K562 (cell line): ENCODE results near the gene PMF1. TPM values are rescaled to one million over a fixed set of nuclear protein-coding genes. Genes with fewer than 3 reads are reported as not detected.
A peak's percentile ranks its signal among the peaks of the same experiment; 100 is the strongest.

ENCODE experiments used
- BRF2 ChIP-seq: IDR thresholded peaks from 3 replicates; pipeline ENCODE4 v1.6.1; 2011; ENCODE audit warnings: borderline replicate concordance, mild to moderate bottlenecking; ENCODE audit not compliant: insufficient read length, insufficient read depth
- CBX1 ChIP-seq: sonication (generic); IDR thresholded peaks from 2 replicates; pipeline ENCODE4 v1.6.1; 2016; ENCODE audit warnings: antibody characterized with exemption, low read depth, mild to moderate bottlenecking
- ELF1 ChIP-seq: fragments of 200-800 bp; sonication (Bioruptor generic); IDR thresholded peaks from 2 replicates; pipeline ENCODE4 v1.6.1; 2016; ENCODE audit warnings: missing genetic modification characterization, missing compliant biosample characterization
- FOXA1 ChIP-seq: fragments of 450-650 bp; IDR thresholded peaks from 2 replicates; pipeline ENCODE4 v1.6.1; 2016; ENCODE audit warnings: mild to moderate bottlenecking, borderline replicate concordance
- ILF3 ChIP-seq: fragments of 450-650 bp; IDR thresholded peaks from 2 replicates; pipeline ENCODE4 v1.6.1; 2018; ENCODE audit warnings: antibody characterized with exemption, mild to moderate bottlenecking, moderate library complexity, borderline replicate concordance
- NCOA4 ChIP-seq: fragments of 450-650 bp; IDR thresholded peaks from 2 replicates; pipeline ENCODE4 v1.6.1; 2018; ENCODE audit warnings: mild to moderate bottlenecking; ENCODE audit not compliant: partially characterized antibody
- NFE2L1 ChIP-seq: fragments of 450-650 bp; IDR thresholded peaks from 2 replicates; pipeline ENCODE4 v1.6.1; 2016; ENCODE audit warnings: missing genetic modification characterization, low read depth, mild to moderate bottlenecking, missing compliant biosample characterization, moderate library complexity, borderline replicate concordance
- PRPF4 ChIP-seq: fragments of 200-400 bp; formaldehyde crosslinking; IDR thresholded peaks from one replicate; pipeline ENCODE4 v1.6.1; 2017; ENCODE audit warnings: low read length, low read depth, mild to moderate bottlenecking; ENCODE audit not compliant: insufficient read depth, poor library complexity, severe bottlenecking
- RAD51 ChIP-seq: fragments of 450-650 bp; IDR thresholded peaks from 2 replicates; pipeline ENCODE4 v1.7.1; 2016; ENCODE audit warnings: low read depth, mild to moderate bottlenecking, borderline replicate concordance
- RBFOX2 ChIP-seq: fragments of 200-400 bp; formaldehyde crosslinking; IDR thresholded peaks from 2 replicates; pipeline ENCODE4 v1.6.1; 2017; ENCODE audit warnings: low read depth, mild to moderate bottlenecking, low read length, moderate library complexity
- SMC3 ChIP-seq: conservative IDR thresholded peaks from 2 replicates; pipeline ENCODE4 v1.6.1; 2011; ENCODE audit warnings: low read depth, low read length, improper control_type of control experiment; ENCODE audit not compliant: insufficient read depth
- SRF ChIP-seq, 2 experiments: fragments of 250-450, 450-650 bp in 1 of 2; sonication (Bioruptor Pico) in 1 of 2; sonication (generic) in 1 of 2; formaldehyde crosslinking; IDR thresholded peaks; 2 replicates each; pipeline versions ENCODE4 v1.5.0 to v1.5.1; 2020 to 2022; ENCODE audit warnings: mild to moderate bottlenecking in 1 of 2, missing genetic modification reagents in 1 of 2
- ZBTB2 ChIP-seq: fragments of 450-650 bp; IDR thresholded peaks from 2 replicates; pipeline ENCODE4 v1.6.1; 2016; ENCODE audit warnings: antibody characterized with exemption
- ZNF3 ChIP-seq: fragments of 250-450 bp; sonication (Bioruptor Pico); IDR thresholded peaks from 2 replicates; pipeline ENCODE4 v1.5.0; 2021; ENCODE audit warnings: mild to moderate bottlenecking, moderate library complexity
- ZNF324 ChIP-seq: fragments of 250-450 bp; sonication (Bioruptor Pico); IDR thresholded peaks from 2 replicates; pipeline ENCODE4 v1.4.0; 2020; ENCODE audit warnings: mild to moderate bottlenecking
- ZNF395 ChIP-seq: fragments of 200-800 bp; sonication (Bioruptor generic); IDR thresholded peaks from 2 replicates; pipeline ENCODE4 v1.6.1; 2017; ENCODE audit warnings: missing genetic modification characterization, missing compliant biosample characterization
- ZNF639 ChIP-seq, 2 experiments: fragments of 200-800 bp in 1 of 2; sonication (Bioruptor generic) in 1 of 2; sonication (generic) in 1 of 2; formaldehyde crosslinking in 1 of 2; IDR thresholded peaks in 1 of 2; conservative IDR thresholded peaks in 1 of 2; 2 replicates each; pipeline versions ENCODE4 v1.5.0 to v1.6.1; 2016 to 2020; ENCODE audit warnings: missing compliant biosample characterization in 1 of 2, missing genetic modification characterization in 1 of 2, missing genetic modification reagents in 1 of 2
- ZNF644 ChIP-seq: fragments of 200-800 bp; sonication (Bioruptor generic); IDR thresholded peaks from 2 replicates; pipeline ENCODE4 v1.6.1; 2016; ENCODE audit warnings: low read depth, missing genetic modification characterization, missing compliant biosample characterization
- ZNF764 ChIP-seq: fragments of 250-450 bp; sonication (Bioruptor Pico); IDR thresholded peaks from 2 replicates; pipeline ENCODE4 v1.4.0; 2020; ENCODE audit warnings: low read depth, mild to moderate bottlenecking, moderate library complexity
- polyA plus RNA-seq, 8 experiments: library from polyadenylated mRNA; depleted of rRNA in 4 of 8; stranded (reverse) in 5 of 8; unstranded in 3 of 8; fragments of >200 nt; fragmentation: Nextera tagmentation in 2 of 8; fragmentation: Illumina TruSeq in 1 of 8; extraction: Ambion mirVana in 2 of 8; extraction: Trizol in 1 of 8; gene quantifications; 2 replicates each; pipeline versions ENCODE4 v1.2.1 to v1.2.3, GENCODE V29; 2011 to 2014; ENCODE audit warnings: inconsistent platforms in 1 of 8, missing spikeins in 1 of 8
- total RNA-seq, 7 experiments: library from RNA; depleted of rRNA in 6 of 7; stranded (reverse); fragments of >200 nt in 6 of 7; fragmentation: Illumina TruSeq in 2 of 7; extraction: Trizol in 2 of 7; gene quantifications; 2 replicates each; pipeline versions ENCODE4 v1.2.1 to v1.2.3, GENCODE V29; 2011 to 2021; ENCODE audit warnings: low replicate concordance in 1 of 7

Gene PMF1
- total and polyA plus RNA-seq, 9 of the 15 experiments (the other 6 are each of a cell fraction or from before 2014, with no cell fraction given) = 9.4 to 92.9 (median 71.0) TPM

GRCh38 chr1:156177919-156178654, 34.7 kb upstream of the PMF1 start (continued):
- TF ChIP-seq ZNF639 (CRISPR knock-in tag; conservative IDR thresholded peaks at IDR 0.05 in 1 of 2, IDR thresholded peaks at IDR 0.05 in 1 of 2) (no peak), RAD51 (no peak), ILF3 (no peak), PRPF4 (no peak), FOXA1 (no peak), ZNF764 (CRISPR knock-in tag) (no peak), ZNF324 (no peak), SRF (CRISPR knock-in tag; IDR thresholded peaks at IDR 0.05) (no peak), ZNF644 (tag) (no peak), CBX1 (no peak), ZBTB2 (0 out of 2 replicates have a peak, but pooled peaks have one; percentile 49), RBFOX2 (no peak), BRF2 (no peak), ELF1 (no peak), SMC3 (no peak), NCOA4 (no peak), NFE2L1 (no peak), ZNF395 (CRISPR knock-in tag) (no peak), ZNF3 (CRISPR knock-in tag) (no peak)
